CD4-positive, alpha-beta T cell treated with Interferon alpha-2 for 1 hour (primary cell): ENCODE data around the gene NOL4L.

ENCODE experiments used
- DNase-seq, 2 donors: peaks; one replicate each; pipeline ENCODE4 v3.0.0-alpha.2; 2020 to 2022

The NOL4L gene

DNA sequence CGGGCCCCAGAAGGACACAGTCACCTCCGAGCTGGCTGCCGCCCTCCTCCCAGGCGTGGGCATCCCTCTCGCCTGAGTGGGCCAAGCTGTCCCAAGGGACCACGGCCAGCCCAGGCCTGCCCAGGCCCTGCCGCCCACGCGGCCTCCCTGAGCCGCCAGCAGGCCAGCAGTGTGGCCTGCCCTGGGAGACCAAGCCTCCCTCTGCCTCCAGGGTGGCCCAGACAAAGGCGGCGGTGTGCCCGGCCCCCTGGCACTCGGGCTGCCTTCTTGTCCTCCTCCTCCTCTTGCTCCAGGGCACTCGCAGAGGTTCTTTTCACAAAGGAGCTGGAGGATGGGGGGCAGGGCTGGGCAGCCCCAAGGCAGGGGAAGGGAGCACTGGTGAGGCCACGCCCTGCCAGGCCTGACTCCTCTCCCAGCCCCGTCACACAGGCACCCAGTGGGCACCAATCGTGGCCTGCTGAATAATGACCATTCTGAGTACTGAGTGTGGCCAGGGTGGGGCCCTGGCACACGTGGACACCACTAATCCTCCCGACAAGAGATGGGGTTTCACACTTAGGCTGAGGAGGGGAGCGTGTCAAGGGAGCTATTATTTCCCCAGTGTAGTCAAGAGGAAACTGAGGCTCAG is 25.3 kb downstream of the NOL4L start:
- DNase-seq = no peak

DNA sequence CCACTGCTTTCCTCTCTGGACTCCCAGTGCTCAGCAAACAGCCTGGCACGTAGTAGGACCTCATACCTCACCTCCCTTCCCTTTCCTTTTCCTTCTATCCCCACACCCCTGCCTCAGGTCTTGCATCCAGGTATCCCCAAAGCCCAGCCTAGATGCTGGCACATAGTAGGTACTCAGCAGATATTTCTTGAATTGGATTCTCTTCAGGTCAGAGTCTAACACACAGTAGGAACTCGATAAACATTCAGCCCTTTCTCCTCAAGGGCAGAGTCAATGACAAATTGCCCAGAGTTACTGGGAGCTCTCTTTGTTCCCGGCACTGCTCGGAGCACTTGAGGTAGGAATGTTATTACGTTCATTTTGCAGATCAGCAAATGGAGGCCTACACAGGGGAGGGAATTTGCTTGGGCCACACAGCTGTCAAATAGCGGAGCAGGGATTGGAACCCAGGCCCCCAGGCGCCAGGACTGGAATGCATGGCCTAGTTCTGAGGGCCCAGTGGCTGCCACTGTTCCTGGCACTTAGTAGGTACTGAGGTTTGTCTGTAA is 25.9 kb downstream of the NOL4L start:
- no peak for DNase-seq

DNA sequence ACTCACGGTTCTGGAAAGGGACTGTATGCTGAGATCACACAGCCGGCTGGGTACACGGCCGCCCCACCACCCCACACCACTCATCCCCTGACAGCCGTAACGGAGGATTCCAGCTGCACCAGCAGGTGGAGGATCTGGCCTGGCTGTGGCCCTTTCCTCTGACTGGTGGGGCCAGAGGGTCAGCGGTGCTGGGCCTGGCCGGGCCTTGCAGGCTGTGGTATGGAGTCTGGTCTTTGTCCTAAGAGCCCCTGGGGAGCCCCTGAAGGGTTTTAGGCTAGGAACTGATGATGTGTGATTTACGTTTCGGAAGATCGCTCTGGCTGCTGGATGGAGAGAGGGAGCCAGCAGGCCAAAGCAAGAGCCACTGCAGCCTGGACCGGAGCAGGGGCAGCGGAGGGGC is 26.6 kb downstream of the NOL4L start:
- no peak for DNase-seq

DNA sequence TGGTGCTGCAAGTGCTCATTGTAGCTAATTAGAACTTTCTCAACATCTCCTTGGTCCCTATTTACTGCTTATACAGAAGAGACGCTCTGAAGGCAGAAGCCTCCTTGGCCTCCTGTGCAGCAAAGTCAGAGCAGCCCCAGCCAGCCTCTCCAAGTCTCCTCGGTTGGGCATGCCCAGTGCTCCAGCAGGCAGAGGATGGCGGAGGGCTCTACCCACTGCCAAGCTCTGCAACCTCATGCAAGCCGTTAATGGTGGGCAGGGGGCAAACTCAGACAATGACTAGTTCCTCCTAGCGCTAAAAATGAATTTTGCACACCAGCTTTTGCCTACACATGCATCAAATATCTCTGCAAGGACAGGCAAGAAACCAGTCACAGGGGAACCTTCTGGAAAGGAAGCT is 27.8 kb downstream of the NOL4L start:
- no peak for DNase-seq

DNA sequence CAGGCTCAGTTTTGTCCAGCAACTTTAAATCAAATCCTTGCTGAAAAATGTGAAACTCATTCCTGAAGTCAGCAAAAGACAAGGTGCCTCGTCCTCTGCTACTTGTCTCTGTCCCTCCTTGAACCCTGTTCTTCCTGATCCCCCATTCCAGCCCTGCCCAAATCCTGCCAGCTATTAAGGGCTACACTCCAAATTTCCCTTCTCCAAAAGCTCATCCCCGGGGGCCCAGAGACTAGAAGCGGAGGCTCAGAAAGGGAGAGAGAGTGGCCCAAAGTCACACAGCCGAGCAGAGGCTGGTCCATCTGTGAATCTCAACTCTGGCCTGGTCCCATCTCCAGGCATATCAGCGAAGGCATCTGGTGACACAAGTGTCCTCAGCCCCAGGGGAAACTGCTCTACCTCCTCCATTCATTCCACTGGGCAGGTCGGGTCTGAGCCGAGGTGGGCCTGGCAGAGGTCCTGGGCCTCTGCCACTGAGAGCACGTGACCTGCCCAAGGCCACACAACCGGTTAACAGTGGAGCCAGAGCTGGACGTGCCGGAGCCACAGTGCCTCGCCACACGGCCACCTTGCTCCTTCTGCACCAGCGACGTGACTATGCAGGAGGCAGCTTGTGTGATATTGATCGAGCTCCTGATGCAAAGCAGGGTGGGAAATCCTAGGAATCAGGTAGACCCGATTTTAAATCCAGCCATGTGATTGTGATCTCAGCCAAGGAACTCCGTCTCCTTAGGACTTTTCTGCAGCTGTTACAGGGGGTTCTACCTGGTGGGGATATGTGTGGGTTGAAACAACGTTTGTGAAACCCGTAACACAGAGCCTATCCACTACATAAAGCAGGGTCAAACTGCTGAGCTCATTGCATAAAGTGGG is 28.6 kb downstream of the NOL4L start:
- DNase-seq = no peak

DNA sequence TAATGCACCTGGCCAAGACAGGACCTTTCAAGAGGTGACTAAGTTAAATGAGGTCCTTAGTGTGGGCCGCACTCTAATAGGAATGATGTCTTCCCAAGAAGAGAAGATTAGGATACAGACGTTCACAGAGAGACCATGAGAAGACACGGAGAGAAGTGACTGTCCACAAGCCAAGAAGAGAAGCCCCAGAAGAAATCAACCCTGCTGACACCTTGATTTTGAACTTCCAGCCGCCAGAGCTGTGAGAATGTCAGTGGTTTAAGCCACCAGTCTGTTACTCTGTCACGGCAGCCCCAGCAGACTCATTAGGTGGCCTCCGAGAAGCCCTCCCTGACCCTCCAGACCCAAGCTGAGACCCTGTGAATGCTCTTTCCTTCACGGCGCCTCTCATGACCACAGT is 29.5 kb downstream of the NOL4L start:
- no peak for DNase-seq

DNA sequence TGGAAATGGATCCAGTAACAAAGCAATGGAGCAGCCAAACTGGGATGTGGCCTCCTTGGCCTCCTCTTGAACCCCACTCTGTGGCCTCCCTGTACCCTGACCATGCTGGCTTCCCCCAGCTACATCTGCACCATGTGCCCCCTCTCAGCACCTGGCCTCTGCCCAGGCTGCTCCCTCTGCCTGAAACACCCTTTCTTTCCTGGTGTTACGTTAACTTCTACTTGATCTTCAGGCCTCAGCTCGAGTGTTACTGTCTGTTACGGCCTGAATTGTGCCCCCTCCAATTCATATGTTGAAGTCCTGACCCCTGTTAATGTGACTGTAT is 30.2 kb downstream of the NOL4L start:
- DNase-seq = no peak

DNA sequence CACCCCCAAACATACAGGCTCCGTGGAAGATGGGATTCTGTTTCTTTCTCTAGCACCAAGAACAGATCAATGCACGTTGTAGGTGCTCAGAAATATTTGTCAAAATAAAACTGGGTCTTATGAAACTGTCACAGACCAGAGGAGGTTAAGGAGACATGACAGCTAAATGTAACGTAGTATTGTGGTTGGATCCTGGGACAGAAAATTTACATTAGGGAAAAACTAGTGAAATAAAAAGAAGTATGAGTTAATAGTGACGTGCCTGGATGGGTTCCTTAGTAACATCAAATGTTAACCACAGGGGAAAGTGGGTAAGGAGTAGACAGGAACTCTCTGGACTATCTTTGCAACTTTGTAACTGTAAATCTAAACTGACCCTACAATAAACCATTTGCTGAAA is 31.5 kb downstream of the NOL4L start:
- no peak for DNase-seq

DNA sequence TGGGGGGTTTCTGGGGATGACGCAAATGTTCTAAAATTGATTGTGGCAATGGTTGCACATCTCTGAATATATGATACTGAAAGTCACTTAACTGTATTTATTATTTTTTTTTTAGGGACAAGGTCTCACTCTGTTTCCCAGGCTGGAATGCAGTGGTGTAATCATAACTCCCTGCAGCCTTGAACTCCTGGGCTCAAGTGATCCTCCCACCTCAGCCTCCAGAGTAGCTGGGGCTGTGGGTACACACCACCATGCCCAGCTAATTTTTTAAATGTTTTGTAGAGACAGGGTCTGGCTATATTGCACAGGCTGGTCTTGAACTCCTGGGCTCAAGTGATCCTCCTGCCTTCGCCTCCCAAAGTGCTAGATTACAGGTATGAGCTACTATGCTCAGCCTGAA is 33.4 kb downstream of the NOL4L start:
- DNase-seq = no peak

DNA sequence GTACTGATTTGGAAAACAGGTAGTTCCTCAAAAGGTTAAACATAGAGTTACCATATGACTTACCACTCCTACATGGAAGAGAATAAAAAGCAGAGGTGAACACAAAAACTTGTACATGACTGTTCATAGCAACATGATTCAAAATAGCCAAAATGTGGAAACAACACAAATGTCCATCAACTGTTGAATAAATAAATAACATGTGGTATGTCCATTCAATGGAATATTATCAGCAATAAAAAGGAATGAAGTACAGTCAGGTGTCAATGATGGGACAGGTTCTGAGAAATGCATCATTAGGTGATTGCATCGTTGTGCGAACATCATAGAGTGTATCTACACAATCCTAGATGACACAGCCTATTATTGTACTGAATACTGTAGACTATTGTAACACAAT is 35.3 kb downstream of the NOL4L start:
- no peak for DNase-seq

DNA sequence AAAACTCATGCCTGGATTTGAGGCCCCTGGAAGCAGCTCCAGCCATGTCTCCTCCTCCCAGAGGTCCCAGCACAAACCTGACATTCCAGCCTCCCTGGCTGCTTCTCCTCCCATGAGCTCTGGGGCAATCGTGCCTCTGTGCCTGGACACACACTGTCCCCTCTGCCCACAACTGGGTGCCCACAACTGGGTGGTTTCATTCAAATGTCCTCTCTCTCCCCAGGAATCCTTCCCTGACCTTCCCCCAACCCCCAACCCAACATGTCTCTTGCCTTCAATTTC is 37.4 kb downstream of the NOL4L start:
- DNase-seq = no peak

DNA sequence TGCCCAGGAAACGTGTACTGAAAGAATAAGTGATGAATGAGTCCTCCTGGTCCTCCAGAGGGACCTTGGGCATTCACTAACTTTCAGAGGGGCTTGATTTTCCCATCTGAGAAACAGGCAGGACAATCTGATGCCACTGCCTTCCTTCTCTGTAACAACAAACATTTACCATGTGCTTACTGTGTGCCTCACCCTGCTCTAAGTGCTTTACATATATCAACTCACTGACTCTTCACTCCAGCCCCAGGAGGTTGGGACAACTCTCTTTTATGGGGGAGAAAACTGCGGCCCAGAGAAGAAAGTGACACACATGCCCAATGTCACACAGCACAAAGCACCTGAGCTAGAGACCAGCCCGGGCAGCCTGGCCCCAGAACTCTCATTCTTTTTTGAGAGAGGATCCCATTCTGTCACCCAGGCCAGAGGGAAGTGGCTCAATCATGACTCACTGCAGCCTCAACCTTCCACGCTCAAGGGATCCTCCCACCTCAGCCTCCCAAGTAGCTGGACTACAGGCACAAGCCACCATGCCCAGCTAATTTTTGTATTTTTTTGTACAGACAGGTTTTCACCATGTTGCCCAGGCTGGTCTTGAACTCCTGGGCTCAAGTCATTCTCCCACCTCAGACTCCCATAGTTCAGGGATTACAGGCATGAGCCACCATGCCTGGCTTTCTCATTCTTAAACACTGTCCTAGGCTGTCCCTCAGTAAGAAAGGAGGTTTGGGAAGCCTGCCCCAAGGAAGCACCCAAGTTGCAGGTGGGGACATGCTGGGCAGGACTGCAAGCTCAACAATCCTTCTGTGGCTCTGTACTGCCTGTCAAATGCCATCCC is 38.0 kb downstream of the NOL4L start:
- DNase-seq = no peak

DNA sequence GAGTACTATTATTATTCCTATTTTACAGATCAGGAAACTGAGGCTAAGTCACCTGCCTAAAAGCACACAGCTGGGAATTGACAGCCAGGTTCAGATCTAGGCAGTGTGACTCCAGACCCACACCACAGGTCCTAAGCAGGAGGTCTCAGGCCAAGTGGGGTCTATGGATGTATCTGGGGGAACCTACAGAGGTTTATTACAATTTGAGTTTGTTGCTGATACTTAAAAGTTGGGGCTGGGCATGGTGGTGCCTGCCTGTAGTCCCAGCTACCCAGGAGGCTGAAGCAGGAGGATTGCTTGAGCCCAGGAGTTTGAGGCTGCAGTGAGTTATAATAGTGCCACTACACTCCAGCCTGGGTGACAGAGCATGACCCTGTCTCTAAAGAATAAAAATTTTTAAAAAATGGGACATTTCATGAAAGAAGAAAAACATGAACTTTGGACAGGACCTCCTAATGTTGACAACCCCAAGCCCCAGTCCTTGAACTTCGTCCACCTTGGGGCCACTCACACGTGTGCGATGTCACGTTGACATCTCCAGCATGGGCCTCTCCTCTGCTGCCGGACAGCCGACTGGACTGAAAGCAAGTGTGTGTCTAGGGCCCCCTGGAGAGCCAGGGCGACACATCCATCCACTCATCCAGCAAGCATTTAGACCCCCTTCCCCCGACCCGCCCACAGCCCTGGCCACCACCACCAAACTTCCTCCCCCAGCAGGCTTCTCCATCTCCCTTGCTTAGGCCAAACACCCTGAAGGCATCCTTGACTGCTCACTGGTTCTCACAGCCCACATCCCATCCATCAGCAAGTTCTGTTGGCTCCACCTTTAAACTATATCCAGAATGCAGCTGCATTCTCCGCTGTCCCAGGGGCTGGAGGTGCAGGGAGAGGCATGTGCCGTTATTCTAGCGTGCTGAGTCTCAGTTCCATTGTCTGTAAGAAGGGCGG is 40.0 kb downstream of the NOL4L start:
- no peak for DNase-seq

DNA sequence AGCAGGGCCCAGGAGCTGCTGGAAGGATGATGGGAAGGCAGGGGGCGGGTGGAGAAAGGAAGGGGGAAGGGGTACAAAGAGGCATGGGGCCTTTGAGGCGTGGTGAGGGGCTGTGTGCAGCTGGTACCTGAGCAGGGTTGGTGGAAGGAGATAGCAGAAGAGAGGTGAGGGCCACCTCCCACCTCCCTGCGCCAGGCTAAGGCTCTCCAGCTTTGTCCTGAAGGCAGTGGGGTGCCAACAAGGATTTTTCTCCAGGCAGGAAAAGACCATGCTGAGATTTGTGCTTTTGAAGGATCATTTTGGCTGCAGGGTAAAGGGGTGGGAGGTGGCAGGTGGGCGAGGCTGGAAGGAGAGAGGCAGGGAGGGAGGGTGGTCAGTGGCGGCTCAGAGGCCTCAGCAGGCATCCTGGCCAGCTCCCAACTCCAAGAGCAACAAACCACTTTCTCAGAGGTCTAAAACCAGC is 40.8 kb downstream of the NOL4L start:
- no peak for DNase-seq

DNA sequence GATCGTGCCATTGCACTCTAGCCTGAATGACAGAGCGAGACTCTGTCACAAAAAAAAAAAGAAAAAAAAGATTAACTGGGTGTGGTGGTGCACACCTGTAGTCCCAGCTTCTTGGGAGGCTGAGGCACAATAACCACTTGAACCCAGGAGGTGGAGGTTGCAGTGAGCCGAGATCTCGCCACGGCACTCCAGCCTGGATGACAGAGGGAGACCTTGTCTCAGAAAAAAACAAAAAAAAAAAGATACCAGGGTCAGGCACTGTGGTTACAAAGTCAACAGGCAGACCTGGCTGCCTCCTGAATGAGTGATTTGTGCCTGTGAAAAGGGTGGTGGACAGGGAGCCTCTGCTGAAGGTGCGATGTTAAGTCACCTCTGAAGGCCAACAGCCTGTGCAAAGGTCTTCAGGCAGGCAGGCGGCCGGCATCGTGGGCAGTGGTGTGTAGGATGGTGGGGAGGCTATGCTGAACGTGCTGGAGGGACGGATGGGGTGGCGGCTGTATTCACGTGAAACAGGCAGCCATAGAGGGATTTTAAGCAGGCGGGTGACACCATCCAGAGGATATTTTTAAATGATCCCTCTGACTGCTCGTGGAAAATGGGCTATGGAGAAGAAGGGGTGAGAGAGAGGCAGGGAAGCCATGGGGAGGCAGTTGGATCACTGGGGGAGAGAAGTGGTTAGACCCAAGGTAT is 41.4 kb downstream of the NOL4L start:
- no peak for DNase-seq

DNA sequence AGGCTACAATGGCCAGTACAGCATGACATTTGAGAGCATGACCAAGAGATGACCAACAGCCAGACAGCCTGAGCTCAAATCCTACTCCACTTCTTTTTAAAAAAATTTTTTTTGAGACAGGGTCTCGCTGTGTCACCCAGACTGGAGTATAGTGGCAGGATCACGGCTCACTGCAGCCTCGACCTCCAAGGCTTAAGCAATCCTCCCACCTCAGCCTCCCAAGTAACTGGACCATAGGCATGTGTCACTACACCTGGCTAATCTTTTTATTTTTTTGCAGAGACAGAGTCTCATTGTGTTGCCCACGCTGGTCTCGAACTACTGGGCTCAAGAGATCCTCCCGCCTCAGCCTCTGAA is 42.9 kb downstream of the NOL4L start:
- DNase-seq = no peak

DNA sequence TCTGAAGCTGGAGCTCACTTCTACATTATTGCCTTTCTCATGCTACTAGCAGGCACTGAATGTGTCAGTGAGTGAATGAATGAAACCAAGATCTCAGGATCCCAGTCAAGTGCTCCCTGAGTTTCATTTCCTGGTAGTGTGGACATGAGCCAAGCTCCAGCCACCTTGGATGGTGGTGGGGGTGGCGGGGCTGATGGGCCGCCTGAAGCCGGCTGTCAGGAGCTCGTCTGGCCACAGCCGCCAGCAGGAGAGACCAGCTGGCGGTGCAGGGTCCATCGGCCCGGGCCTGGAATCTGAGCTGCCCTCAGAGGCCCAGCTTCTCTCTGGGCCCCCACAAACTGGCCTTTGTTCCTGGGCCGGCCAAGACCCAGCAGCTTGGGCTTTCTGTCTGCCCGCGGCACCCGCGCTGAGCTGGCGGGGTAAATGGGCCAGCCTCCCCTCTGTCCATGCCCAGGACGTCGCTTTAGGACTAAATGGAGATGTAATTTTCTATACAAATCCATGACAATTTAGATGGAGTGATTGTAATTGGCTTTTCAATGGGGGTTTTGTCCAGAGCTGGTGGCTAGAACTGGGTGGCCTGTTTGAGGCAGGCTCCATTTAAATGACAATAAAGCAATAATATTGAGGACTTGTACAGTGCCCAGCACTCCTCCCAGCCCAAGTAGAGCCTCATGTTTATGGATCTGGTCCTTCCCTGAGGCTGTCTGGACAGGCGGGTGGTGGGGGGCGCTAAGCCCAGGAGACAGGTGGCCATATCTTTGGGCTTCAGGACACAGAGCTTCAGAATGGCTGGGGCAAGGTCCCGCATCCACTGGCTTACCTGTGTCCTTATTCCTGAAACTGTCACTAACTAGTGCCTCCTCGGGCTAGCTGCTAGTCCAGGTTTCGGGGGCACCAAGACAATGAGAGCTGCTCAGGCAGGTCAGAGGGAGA is 43.5 kb downstream of the NOL4L start:
- no peak for DNase-seq

DNA sequence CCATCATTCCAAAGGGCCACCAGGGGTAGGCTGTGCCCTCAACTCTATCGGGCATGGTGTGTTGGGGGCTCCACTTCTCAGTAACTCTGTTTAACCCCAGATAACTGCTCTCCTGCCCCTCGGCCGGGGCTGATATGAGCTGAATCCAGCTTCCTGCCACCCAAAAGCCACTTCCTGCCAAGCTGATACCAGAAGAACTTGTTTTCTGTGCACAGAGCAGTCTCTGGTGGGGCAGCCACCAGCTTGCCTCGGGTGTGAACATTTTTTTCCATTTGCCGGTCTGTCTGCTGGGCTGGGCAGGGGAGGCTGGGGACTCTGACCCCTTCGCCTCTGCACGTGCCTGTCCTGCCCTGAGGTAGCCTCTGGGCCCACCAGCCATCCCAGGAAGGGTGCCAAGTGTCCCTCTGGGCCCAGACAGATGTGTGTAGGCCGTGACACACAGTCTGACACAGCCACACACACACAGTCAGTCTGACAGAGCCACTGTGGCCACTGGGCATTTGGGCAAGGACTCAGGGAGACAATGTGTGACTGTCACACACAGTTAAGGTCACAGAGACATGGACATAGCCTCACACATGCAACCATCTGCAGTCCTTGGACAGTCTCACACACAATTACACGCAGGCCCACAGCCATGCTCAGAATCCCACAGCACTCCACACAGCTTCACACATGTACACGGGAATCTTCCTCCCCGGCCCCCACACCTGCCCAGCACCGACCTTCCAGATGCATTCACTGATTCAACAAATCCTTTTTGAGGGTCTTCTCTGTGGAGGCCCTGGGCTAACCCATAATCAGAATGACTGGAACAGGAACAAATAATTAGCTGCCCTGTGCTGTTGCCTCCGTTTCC is 45.1 kb downstream of the NOL4L start:
- peak; percentile 60 to 79 for DNase-seq

DNA sequence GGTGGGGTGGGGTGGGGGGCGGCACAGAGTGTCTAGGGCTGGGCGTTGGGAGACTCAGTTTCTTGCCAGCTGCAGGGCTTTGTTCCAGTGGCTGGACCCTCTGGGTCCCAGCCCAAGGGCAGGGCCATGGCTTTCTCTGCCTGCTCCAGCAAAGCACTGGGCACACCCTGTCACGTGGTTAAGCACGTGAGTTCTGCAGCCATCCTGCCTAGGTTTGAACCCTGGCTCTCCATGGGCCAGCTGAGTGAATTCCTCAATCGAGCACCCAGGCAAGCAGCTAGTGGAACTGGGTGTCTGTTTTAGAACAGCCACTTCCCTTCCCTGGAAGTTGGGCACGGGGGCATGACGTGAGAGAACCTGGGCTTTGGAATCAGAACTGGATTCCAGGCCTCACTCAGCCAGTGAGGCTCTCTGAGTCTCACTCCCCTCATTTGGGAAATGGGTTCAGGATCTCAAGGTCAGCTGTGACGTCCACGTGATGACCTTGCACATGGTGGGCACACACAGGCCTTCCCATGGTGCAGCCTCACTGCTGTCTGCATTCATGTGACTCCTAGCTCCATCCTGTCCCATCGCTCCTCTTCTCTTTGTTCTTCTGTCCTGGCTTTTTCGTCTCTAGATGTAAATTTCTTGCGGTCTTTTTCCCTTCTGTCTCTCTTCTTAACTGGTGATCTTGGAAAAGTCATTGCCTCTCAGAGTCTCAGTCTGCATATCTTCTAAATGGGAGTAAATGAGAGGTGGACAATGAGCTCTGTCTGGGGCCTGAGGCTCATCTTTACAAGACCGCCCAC is 45.9 kb downstream of the NOL4L start:
- DNase-seq = peak in 1 of 2 donors; percentile 22
